GM18502 (cell line): ENCODE measurements around the gene OR10G4.
"Not testable (repeated sequence)": the region's sequence is repeated elsewhere in the genome, so short reads cannot be mapped to it uniquely, and the experiment has no call there.

Experiments used
- ATAC-seq: cut with Tn5 transposase; IDR thresholded peaks from one replicate; pipeline ENCODE4 v1.9.1; 2021; ENCODE audit warnings: mild to moderate bottlenecking; ENCODE audit not compliant: unreplicated experiment, poor library complexity

OR10G4 gene

DNA sequence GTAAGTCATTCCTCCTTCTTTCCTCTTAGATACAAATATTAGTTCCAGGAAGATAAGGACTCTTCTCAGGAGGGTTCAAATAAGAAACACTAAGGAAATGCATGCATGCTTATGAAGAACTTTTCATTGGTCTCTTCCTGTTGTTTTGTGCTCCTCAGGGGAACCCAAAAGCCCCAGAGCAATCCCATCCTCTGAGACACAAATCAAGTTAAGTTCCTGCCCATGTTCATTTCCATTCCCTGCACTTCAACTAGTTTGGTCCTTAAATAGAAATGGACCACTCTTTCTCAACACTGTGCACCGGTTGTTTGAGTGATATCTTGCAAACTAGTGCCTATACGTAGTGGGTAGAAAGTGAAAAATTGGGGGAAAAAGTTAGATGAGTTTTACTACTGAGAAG, at the start of gene OR10G4:
TSS of gene OR10G4 (plus strand) at position 301 of the 400 bp plus-strand sequence. CDS start 2,578 bp downstream, outside the sequence.
- ATAC-seq: no peak

DNA sequence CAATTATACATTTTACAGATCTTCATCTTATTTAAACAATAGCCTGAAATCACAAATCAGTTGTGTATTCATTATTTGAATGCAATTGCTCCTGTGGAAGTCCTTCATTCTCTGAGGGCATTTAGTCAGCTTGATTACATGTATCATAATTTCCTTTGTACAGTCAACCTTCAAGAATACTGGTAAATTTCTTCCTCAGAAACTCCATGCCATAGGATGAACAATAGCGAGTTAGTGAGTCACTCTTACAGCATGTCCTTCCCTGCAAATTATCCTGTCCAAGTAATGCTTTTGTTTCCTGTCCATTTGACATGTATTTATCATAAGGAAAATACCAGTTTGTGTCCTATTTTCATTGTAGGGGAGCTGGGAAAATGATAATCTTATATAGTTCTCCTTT, 39.0 kb upstream of the OR10G4 start:
- no peak for ATAC-seq

DNA sequence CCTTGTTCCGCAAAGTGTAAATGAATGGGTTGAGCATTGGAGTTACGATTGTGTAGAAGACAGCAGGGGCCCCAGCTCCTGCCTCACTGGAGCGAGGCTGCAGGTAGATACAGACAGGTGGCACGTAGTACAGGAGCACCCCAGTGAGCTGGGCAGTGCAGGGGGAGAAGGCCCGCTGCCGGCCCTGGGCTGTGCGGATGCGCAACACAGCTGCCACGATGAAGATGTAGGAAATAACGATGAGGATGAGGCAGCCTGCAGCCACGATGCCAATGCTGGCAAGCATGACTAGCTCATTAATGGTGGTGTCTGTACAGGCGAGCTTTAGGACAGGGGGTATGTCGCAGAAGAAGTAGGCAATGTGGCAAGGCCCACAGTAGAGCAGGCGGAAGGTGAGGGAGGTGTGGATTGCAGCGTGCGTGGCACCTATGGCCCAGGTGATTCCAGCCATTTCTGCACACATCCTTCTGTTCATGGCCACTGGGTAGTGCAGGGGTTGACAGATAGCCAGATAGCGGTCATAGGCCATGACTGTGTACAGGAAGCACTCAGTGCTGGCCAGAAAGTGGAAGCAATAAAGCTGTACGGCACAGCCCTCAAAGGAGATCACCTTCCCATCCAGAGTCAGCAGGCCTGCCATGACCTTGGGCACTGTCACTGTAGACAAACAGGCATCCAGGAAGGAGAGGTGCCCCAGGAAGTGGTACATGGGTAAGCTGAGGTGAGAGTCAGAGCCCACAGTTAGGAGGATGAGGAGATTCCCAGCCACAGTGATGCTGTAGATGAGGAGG, 35.8 kb upstream of the OR10G4 start:
- no peak for ATAC-seq

- ATAC-seq: no peak
These were observed 35.0 kb upstream of the OR10G4 start, which contains the start of gene OR10S1 for GRCh38 chr11:123977731-123978347. Gene OR10S1, minus strand, starts transcription at chr11:123977781. Its CDS starts 117 bp downstream, at chr11:123977664.

GRCh38 chr11:123979311-123979710, 33.5 kb upstream of the OR10G4 start:
- no peak for ATAC-seq

DNA sequence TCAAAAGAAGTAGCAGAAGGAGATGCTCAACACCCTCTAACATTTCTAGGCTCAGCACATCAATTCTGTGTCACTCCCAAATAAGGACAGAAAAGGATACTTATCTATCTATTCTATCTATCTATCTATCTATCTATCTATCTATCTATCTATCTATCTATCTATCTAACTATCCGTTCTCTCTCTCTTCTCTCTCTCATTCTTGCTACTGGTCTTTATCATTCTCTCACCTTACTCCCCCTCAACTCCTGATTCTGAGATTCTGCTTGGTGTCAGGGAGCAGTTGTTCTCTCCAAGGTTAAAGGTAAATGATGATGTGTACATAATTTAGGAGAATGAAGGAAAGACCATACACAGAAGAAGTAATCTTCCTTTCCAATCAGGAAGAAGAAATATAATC, 17.7 kb upstream of the OR10G4 start, which contains the start of gene OR10G6:
TSS of gene OR10G6 (minus strand) at position 43 of the 400 bp plus-strand sequence. CDS start at position 43, 0 bp downstream.
- ATAC-seq: no peak

GRCh38 chr11:124015837-124016236, 3.0 kb downstream of the OR10G4 start:
- ATAC-seq: not testable (repeated sequence)

DNA sequence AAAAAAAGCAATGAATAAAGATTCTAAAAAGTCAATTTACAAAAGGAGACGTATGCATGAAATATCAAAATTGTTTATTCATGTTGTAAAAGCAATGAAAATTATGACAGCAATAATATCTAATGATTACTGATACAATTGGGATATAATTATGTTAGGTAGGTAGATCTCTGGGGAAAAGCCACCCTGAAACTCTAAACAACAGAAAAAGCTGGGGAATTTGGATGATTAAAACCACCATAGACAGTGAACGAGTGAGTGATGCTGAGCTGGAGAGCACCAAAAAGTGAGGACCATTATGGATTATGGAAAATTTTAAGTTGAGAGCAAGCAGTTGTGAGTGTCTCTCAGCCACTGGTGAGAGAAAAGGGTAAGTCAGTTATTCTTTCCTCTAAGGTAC, 13.7 kb downstream of the OR10G4 start, which contains the start of gene OR10G8:
TSS of gene OR10G8 (plus strand) at position 301 of the 400 bp plus-strand sequence. CDS start 2,825 bp downstream, outside the sequence.
- no peak for ATAC-seq

DNA sequence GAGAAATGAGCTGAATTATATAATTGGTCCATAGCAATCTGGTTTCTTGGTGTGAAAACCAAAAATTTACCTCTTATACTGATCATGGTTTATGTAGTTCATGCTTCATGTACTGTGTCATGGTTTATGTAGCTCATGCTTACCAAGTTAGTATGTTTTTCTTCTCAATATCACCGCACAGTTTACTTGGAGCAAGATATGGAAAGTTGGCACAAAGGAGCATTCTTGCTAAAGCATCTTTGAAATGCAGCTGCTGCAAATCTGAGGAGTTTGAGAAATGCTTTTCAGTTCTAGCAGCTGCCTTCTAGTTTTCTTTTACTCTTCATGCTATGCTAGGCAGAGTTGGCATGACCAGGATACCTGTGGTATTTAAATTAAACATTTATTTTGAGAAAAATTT, 23.9 kb downstream of the OR10G4 start:
- no peak for ATAC-seq

- ATAC-seq: no peak
These were observed 26.8 kb downstream of the OR10G4 start for GRCh38 chr11:124039557-124039956.

GRCh38 chr11:124041254-124041653, 28.5 kb downstream of the OR10G4 start, which contains the start of gene OR10G7:
Gene OR10G7, minus strand, starts transcription at chr11:124041325. Its CDS starts 2,324 bp downstream, at chr11:124039001.
- ATAC-seq: no peak

DNA sequence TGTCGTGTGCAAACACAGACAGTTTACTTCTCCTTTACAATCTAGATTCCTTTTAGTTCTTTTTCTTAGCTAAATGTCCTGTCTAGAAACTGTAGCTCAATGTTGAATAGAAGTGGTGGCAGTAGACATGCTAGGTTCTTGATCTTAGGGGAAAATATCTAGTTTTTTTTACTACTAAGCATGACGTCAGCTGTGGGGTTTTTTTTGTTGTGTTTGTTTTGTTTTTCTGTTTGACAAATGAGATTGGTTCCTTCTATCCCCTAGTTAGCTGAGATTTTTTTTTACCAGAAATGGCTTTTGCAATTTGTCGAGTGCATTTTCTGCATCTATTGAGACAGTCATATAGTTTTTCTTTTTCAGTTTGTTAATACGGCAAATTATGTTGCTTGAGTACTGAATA, 30.6 kb downstream of the OR10G4 start:
- no peak for ATAC-seq

- no peak for ATAC-seq
These were observed 38.0 kb downstream of the OR10G4 start for GRCh38 chr11:124050748-124051147.

DNA sequence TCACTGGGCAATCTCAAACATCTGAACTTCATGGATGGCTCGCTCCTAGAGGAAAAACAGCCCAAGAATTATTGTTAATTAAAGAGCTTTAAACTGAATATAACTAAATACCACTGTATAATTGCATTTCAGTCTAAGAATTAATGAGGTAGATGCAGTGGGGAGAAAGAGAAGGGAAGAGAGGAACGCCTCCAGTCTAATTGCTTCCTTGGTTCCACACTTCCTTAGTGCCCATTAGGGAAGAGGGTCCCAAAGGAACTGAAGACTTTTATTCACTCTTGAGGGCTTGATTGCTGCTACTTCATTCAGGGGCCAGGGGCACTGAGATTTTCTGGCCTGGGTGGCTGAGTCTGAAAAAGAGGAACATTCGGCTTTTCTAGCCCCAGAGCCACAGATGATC, 40.2 kb downstream of the OR10G4 start:
- no peak for ATAC-seq
